ENCODE data around the gene TPSG1.

DNA sequence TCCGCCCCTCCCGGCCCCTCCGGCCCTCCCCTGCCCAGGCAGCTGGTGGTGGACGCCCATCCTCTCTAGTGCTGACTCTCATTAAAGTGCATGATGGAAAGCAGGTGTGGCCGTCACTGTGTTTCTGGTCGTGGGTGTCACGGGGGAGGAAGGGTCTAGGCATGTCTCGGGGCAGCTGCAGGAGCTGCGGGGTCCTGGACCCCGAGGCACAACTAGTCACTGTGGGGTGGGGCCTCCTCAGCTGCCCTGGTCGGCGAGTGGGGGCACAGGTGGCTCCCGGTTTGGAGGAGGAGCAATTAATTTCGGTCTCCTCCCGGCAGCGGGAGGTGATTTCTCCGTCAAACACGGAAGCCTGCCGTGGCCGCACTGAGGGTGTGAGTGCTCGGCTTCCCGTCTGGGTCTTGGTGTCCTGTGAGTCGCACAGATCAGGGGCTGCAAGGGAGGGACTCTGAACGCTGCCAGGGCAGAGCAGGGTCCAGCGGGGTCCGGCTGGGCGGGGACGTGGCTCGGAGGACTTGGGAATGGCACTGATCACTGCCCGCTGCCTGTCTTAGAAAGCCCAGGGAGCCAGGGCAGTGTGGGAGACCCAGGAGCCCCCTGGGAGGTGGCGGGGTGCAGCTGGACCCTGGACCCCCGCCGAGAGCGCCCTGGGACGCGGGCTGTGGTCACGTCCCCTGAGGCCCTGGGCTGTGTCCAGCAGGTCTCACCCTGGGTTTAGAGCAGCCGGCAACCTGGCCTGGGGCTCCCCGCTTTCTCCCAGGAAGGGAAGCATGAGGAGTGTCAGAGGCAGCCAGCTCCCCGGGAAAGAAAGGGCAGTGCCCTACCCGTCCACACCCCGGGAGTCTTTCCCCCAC lies 34.1 kb upstream of the TPSG1 start:
- no peak for TF ChIP-seq EP300 (IDR thresholded peaks at IDR 0.05)
- TF ChIP-seq, protein P1, sequence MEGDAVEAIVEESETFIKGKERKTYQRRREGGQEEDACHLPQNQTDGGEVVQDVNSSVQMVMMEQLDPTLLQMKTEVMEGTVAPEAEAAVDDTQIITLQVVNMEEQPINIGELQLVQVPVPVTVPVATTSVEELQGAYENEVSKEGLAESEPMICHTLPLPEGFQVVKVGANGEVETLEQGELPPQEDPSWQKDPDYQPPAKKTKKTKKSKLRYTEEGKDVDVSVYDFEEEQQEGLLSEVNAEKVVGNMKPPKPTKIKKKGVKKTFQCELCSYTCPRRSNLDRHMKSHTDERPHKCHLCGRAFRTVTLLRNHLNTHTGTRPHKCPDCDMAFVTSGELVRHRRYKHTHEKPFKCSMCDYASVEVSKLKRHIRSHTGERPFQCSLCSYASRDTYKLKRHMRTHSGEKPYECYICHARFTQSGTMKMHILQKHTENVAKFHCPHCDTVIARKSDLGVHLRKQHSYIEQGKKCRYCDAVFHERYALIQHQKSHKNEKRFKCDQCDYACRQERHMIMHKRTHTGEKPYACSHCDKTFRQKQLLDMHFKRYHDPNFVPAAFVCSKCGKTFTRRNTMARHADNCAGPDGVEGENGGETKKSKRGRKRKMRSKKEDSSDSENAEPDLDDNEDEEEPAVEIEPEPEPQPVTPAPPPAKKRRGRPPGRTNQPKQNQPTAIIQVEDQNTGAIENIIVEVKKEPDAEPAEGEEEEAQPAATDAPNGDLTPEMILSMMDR (IDR thresholded peaks at IDR 0.05) = no peak
- TF ChIP-seq POLR2AphosphoS5 (IDR thresholded peaks at IDR 0.05) = no peak
- no peak for TF ChIP-seq POLR2A (IDR thresholded peaks at IDR 0.05)
